BJ (cell line): ENCODE data around the gene SELENOP. TPM values are rescaled to one million over a fixed set of nuclear protein-coding genes. Genes with fewer than 3 reads are reported as not detected.

ENCODE experiments used
- CTCF ChIA-PET: fragments of 350-600 bp; formaldehyde crosslinking; extraction: SDS; loops from one replicate; lab custom pipeline; 2021; ENCODE audit warnings: antibody characterized with exemption, inconsistent platforms; lab: Yijun Ruan, JAX
- POLR2A ChIA-PET: fragments of 300-600 bp; sonication (Branson Sonifier 250); formaldehyde crosslinking; extraction: SDS; loops from one replicate; lab custom pipeline; 2021; ENCODE audit warnings: antibody characterized with exemption; lab: Charles Lee
- DNase-seq: peaks from one replicate; pipeline ENCODE4 v3.0.0-alpha.2; 2011; ENCODE audit warnings: low read depth
- H3K27me3 ChIP-seq: 2 replicates; pipeline ENCODE4 v1.6.0; 2011; ENCODE audit warnings: low read length; ENCODE audit not compliant: control insufficient read depth, insufficient read depth
- H3K36me3 ChIP-seq: 2 replicates; pipeline ENCODE4 v1.5.1; 2011; ENCODE audit warnings: low read length; ENCODE audit not compliant: control insufficient read depth, insufficient read depth
- H3K4me3 ChIP-seq: 2 replicates; pipeline ENCODE4 v1.5.1; 2011; ENCODE audit warnings: low read depth, mild to moderate bottlenecking, control low read depth, low read length
- polyA plus RNA-seq: library from polyadenylated mRNA; depleted of rRNA; stranded (reverse); fragments of >200 nt; gene quantifications from 2 replicates; pipeline ENCODE4 v1.2.3, GENCODE V29; 2011
- TF ChIP-seq, protein P1 (sequence below): IDR thresholded peaks from 2 replicates; pipeline ENCODE4 v1.5.1; 2011; ENCODE audit warnings: low read depth, mild to moderate bottlenecking, control low read depth, inconsistent platforms, low read length, moderate library complexity; ENCODE audit not compliant: insufficient read depth

Gene SELENOP
- polyA plus RNA-seq, 1 experiment: 4.4 TPM

DNA sequence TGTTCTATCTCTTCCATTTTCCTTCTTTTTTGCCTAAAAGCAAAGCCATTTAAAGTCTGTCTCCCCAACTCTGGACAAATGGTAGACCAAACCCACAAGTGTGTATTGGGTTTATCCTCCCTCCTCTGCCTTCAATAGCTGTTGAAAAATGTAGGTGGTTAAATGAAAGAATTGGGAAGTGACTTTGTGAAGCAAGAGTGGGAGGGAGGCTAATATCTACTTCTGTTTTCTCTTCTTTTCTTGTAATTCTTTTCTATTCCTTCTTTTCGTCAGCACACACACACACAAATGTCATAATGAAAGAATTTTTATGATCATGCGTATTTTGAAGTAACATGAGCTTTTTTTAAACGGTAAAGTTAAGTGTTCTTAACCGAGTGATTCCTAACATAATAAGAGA lies 51.3 kb downstream of the SELENOP start:
- TF ChIP-seq, protein P1, sequence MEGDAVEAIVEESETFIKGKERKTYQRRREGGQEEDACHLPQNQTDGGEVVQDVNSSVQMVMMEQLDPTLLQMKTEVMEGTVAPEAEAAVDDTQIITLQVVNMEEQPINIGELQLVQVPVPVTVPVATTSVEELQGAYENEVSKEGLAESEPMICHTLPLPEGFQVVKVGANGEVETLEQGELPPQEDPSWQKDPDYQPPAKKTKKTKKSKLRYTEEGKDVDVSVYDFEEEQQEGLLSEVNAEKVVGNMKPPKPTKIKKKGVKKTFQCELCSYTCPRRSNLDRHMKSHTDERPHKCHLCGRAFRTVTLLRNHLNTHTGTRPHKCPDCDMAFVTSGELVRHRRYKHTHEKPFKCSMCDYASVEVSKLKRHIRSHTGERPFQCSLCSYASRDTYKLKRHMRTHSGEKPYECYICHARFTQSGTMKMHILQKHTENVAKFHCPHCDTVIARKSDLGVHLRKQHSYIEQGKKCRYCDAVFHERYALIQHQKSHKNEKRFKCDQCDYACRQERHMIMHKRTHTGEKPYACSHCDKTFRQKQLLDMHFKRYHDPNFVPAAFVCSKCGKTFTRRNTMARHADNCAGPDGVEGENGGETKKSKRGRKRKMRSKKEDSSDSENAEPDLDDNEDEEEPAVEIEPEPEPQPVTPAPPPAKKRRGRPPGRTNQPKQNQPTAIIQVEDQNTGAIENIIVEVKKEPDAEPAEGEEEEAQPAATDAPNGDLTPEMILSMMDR: no peak
- Histone ChIP-seq H3K27me3 (no peaks in the 10 kb centered on the region), H3K4me3 (no peak overlapping the region), H3K36me3 (no peaks in the 10 kb centered on the region)
- ChIA-PET POLR2A (no interaction called here), CTCF (interaction anchor here (0.6 kb wide), 1 partner anchor 80 kb away, joined by 3 read pairs; no protein-coding TSS in a partner anchor)
- DNase-seq: no peak

DNA sequence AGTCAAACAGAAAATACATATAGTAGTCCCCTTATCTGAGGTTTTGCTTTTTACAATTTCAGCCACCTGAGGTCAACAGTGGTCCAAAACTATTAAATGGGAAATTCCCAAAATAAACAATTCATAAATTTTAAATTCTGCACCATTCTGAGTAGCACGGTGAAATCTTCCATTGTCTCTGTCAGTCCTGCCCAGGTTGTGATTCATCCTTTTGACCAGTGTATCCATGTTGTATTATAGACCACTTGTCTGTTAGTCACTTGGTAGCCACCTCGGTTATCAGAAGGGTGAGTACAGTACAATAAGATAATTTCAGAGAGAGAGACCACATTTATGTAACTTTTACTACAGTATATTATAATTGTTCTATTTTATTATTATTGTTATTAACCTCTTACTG lies 52.2 kb downstream of the SELENOP start:
- Histone ChIP-seq H3K27me3 (no peaks in the 10 kb centered on the region), H3K36me3 (no peaks in the 10 kb centered on the region), H3K4me3 (no peak overlapping the region)
- CTCF ChIA-PET: no interaction called here
- TF ChIP-seq, protein P1: no peak
- no peak for DNase-seq
- POLR2A ChIA-PET: no interaction called here

DNA sequence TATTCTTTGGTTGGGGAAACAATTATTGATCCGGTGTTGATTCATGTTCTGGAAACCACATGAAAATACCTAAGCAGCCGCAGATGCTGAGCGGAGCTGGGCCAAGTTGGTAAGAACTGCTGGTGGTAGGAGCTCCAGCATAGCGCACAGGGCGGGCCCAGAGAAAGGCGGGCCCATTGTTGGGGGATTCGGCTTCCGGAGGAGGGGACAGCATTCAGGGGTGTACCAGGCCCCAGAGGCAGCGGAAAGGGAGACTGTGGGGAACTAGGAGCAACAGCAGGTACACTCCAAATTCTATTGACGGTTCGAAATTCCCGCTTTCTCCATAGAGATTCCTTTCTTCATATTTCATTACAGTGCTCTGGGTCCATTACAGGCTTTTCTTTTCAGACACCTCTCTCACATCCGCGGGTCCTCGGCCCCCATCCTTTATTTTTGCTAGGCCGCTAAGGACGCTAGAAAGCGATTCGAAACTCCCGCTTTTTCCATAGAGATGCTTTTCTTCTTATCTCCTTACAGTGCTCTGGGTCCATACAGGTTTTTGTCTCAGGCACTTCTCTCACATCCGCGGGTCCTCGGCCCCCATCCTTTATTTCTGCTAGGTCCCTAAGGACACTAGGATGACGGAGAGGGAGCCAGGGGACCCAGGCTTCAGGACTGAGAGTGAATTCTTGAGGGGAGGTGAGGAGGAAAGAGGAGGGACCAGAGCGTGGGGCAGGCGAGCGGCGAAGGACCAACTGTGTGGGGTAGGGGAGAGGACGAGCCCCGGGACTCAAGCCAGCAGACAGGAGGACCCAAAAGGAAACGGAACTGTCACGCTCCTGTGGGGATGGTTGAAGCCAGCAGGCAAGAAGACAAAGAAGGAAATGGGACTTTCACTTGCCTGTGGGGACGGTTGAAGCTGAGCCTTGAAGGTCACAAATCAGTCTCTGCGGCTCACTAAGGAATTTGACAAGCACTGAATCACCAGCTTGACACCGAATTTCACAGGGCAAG lies 54.8 kb downstream of the SELENOP start, which contains the start of gene CCDC152:
Gene CCDC152 (plus strand): TSS at position 213 of the 996 bp plus-strand sequence. CDS start 2,304 bp downstream, outside the sequence.
- Histone ChIP-seq H3K4me3 (peak within 1 kb of the TSS; percentile 35), H3K36me3 (no peaks in the 10 kb centered on the region), H3K27me3 (no peaks in the 10 kb centered on the region)
- POLR2A ChIA-PET: no interaction called here
- TF ChIP-seq, protein P1: no peak
- DNase-seq: no peak
- CTCF ChIA-PET: interaction anchor here (0.7 to 1.2 kb wide), 2 partner anchors 10 to 15 kb away, joined by 3 read pairs; no protein-coding TSS in a partner anchor

DNA sequence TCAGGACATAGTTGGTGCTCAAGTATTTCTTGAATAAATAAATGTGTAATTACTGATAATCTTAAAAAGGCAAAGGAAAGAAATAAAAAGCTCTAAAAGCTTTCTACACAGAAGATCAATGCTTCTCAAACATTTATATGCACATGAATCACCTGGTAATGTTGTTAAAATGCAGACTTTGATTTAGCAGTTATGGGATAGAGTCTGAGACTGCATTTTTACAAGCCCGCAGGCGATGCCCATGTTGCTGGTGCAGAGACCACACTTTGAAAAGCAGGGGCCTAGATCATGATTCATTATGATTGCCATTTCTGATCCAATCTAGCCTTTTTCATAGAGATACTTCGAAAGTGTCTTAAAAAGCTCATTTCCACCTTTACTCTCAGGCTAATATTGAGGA lies 58.6 kb downstream of the SELENOP start:
- H3K27me3 ChIP-seq: no peaks in the 10 kb centered on the region
- H3K4me3 ChIP-seq: no peak overlapping the region
- TF ChIP-seq, protein P1: no peak
- ChIA-PET CTCF (interaction anchor here (1.2 kb wide), 1 partner anchor 136 kb away, joined by 3 read pairs; no protein-coding TSS in a partner anchor), POLR2A (no interaction called here)
- DNase-seq: no peak
- H3K36me3 ChIP-seq: no peaks in the 10 kb centered on the region

DNA sequence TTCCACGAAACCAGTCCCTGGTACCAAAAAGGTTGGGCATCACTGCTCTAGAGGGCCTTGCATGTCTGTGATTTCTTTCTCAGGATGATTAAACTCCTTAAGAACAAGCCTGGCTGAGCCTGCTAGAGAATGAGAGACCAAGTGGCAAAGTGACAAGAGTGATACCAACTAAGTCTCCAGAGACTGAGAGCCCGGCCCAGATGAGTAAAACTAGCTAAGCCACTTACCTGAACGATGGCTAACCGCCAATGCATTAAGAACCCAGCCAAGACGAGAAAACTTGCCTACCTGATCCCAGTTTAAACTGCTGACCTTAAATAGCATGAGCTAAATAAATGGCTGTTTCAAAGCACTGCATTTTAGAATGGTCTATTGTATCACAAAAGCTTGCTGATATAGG lies 60.6 kb downstream of the SELENOP start:
- Histone ChIP-seq H3K36me3 (no peaks in the 10 kb centered on the region), H3K4me3 (no peak overlapping the region), H3K27me3 (no peaks in the 10 kb centered on the region)
- DNase-seq: no peak
- TF ChIP-seq, protein P1: no peak
- CTCF ChIA-PET: interaction anchor here (1.0 to 1.2 kb wide), 2 partner anchors 9 to 16 kb away, joined by 3 to 4 read pairs; no protein-coding TSS in a partner anchor
- POLR2A ChIA-PET: no interaction called here
